Peyer's patch (tissue), 4 donors: ENCODE measurements around the gene TMCO4.

ENCODE experiments used
- POLR2A ChIP-seq, 2 donors: fragments of 450-650 bp; IDR thresholded peaks; one replicate each; pipeline ENCODE4 v1.5.1; 2017; ENCODE audit warnings: antibody characterized with exemption in 2 of 2, mild to moderate bottlenecking in 2 of 2, moderate library complexity in 2 of 2
- TF ChIP-seq, protein P1 (sequence below), 6 experiments: fragments of 450-650 bp in 4 of 6; fragments of 200-600 bp in 2 of 6; sonication (generic) in 1 of 6; IDR thresholded peaks; one replicate each; pipeline ENCODE4 v1.5.1; 2017 to 2019; ENCODE audit warnings: antibody characterized with exemption in 6 of 6, mild to moderate bottlenecking in 3 of 6, moderate library complexity in 1 of 6

DNA sequence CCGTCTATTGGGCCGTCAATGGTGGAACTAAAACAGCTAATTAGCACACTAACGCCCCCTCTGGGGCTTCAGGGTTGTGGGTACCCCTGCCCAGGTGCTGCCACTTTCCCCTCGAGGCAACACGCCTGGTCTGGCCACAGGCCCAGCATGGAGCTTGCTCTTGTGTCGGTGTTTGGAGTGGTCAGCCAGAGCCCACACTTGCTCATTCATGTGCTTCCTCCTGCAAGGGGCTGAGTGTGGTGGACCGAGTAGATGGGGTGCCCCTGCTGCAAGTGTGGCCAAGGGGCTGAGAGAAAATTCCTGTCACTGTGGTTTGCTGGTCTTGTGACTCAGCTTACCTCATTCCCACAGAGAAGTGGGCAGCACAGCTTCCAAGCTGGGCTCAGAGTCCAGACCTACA lies 109.4 kb downstream of the TMCO4 start:
- TF ChIP-seq, protein P1, sequence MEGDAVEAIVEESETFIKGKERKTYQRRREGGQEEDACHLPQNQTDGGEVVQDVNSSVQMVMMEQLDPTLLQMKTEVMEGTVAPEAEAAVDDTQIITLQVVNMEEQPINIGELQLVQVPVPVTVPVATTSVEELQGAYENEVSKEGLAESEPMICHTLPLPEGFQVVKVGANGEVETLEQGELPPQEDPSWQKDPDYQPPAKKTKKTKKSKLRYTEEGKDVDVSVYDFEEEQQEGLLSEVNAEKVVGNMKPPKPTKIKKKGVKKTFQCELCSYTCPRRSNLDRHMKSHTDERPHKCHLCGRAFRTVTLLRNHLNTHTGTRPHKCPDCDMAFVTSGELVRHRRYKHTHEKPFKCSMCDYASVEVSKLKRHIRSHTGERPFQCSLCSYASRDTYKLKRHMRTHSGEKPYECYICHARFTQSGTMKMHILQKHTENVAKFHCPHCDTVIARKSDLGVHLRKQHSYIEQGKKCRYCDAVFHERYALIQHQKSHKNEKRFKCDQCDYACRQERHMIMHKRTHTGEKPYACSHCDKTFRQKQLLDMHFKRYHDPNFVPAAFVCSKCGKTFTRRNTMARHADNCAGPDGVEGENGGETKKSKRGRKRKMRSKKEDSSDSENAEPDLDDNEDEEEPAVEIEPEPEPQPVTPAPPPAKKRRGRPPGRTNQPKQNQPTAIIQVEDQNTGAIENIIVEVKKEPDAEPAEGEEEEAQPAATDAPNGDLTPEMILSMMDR (IDR thresholded peaks at IDR 0.05): no peak
- no peak for TF ChIP-seq POLR2A (IDR thresholded peaks at IDR 0.05)
